ENCODE data around the gene ASB12.

GRCh38 chrX:64186974-64187761 is 43.2 kb downstream of the ASB12 start:
- no peak for TF ChIP-seq CTCF (IDR thresholded peaks at IDR 0.05)
- no peak for TF ChIP-seq POLR2A (IDR thresholded peaks at IDR 0.05)
- no peak for TF ChIP-seq EP300 (IDR thresholded peaks at IDR 0.05)
- TF ChIP-seq POLR2AphosphoS5 (IDR thresholded peaks at IDR 0.05) = no peak
